ENCODE data around the gene PRKCI.
"Not testable (repeated sequence)": the region's sequence is repeated elsewhere in the genome, so short reads cannot be mapped to it uniquely, and the experiment has no call there.

PRKCI gene

GRCh38 chr3:170301405-170301804 is 79.2 kb downstream of the PRKCI start:
- DNase-seq: peak in 1 of 2 donors; percentile 16

- DNase-seq: no peak
Measured at GRCh38 chr3:170302008-170302407, 79.8 kb downstream of the PRKCI start.

- DNase-seq: no peak
Measured at GRCh38 chr3:170306015-170306414, 83.8 kb downstream of the PRKCI start.

GRCh38 chr3:170307671-170308405 is 85.6 kb downstream of the PRKCI start:
- no peak for DNase-seq

GRCh38 chr3:170309046-170309445 is 86.8 kb downstream of the PRKCI start:
- DNase-seq: no peak

- no peak for DNase-seq
Measured at GRCh38 chr3:170317954-170318353, 95.7 kb downstream of the PRKCI start.

GRCh38 chr3:170320461-170321121 is 98.4 kb downstream of the PRKCI start:
- no peak for DNase-seq

GRCh38 chr3:170321321-170322034 is 99.3 kb downstream of the PRKCI start:
- DNase-seq: peak; percentile 50 to 51

- DNase-seq: no peak
Measured at GRCh38 chr3:170322566-170323269, 100.5 kb downstream of the PRKCI start.

- no peak for DNase-seq
Measured at GRCh38 chr3:170323331-170323730, 101.1 kb downstream of the PRKCI start.

GRCh38 chr3:170324962-170325361 is 102.7 kb downstream of the PRKCI start:
- DNase-seq: no peak

- DNase-seq: no peak
Measured at GRCh38 chr3:170327040-170327808, 105.0 kb downstream of the PRKCI start.

- not testable (repeated sequence) for DNase-seq
Measured at GRCh38 chr3:170327868-170328548, 105.8 kb downstream of the PRKCI start.

GRCh38 chr3:170330366-170330765 is 108.1 kb downstream of the PRKCI start:
- no peak for DNase-seq

- no peak for DNase-seq
Measured at GRCh38 chr3:170331143-170331542, 108.9 kb downstream of the PRKCI start.

GRCh38 chr3:170337420-170337819 is 115.2 kb downstream of the PRKCI start:
- DNase-seq: no peak

GRCh38 chr3:170338690-170339340 is 116.6 kb downstream of the PRKCI start:
- no peak for DNase-seq

- DNase-seq: not testable (repeated sequence)
Measured at GRCh38 chr3:170342273-170342672, 120.0 kb downstream of the PRKCI start.

GRCh38 chr3:170343859-170344258 is 121.6 kb downstream of the PRKCI start:
- DNase-seq: not testable (repeated sequence)

- no peak for DNase-seq
Measured at GRCh38 chr3:170344971-170345370, 122.7 kb downstream of the PRKCI start.

Measured in inflammatory macrophage treated with lipopolysaccharide for 1 hour (primary cell).